Measurements from ENCODE around the gene GDF2. TPM values are rescaled to one million over a fixed set of nuclear protein-coding genes. Genes with fewer than 3 reads are reported as not detected.

The GDF2 gene
- total RNA-seq (not detected), polyA plus RNA-seq (not detected)

GRCh38 chr10:47322300-47323061 is at the start of gene GDF2:
GDF2 (plus strand) TSS chr10:47322454; CDS start chr10:47322669, 215 bp downstream.
- 68% methylated on average over 35 of the region's 35 CpGs for WGBS
- no peaks in the 10 kb centered on the region for H3K4me1 ChIP-seq (ENCODE audit: insufficient read depth)
- DNase-seq (ENCODE audit: extremely low spot score) = no peak
- no peaks in the 10 kb centered on the region for H3K36me3 ChIP-seq (ENCODE audit: insufficient read depth)
- H3K27ac ChIP-seq (ENCODE audit: low read depth) = no peak within 1 kb of the TSS
- no peak within 1 kb of the TSS for H3K4me3 ChIP-seq (ENCODE audit: low read depth, low read length)

- no peak for DNase-seq (ENCODE audit: extremely low spot score)
- H3K27ac ChIP-seq (ENCODE audit: low read depth) = no peak overlapping the region
- no peak overlapping the region for H3K4me3 ChIP-seq (ENCODE audit: low read depth, low read length)
- no peaks in the 10 kb centered on the region for H3K4me1 ChIP-seq (ENCODE audit: insufficient read depth)
- H3K36me3 ChIP-seq (ENCODE audit: insufficient read depth) = no peaks in the 10 kb centered on the region
- WGBS = 92% methylated on average over 2 of the region's 2 CpGs
Measured at GRCh38 chr10:47276071-47276470, 46.2 kb upstream of the GDF2 start.

GRCh38 chr10:47276576-47277351 is 45.5 kb upstream of the GDF2 start:
- 88% methylated on average over 11 of the region's 11 CpGs for WGBS
- no peaks in the 10 kb centered on the region for H3K36me3 ChIP-seq (ENCODE audit: insufficient read depth)
- no peak for DNase-seq (ENCODE audit: extremely low spot score)
- H3K4me3 ChIP-seq (ENCODE audit: low read depth, low read length) = no peak overlapping the region
- no peak overlapping the region for H3K27ac ChIP-seq (ENCODE audit: low read depth)
- H3K4me1 ChIP-seq (ENCODE audit: insufficient read depth) = no peaks in the 10 kb centered on the region

GRCh38 chr10:47277352-47278151 is 44.7 kb upstream of the GDF2 start:
- H3K4me3 ChIP-seq (ENCODE audit: low read depth, low read length) = no peak overlapping the region
- no peaks in the 10 kb centered on the region for H3K36me3 ChIP-seq (ENCODE audit: insufficient read depth)
- H3K4me1 ChIP-seq (ENCODE audit: insufficient read depth) = no peaks in the 10 kb centered on the region
- no peak overlapping the region for H3K27ac ChIP-seq (ENCODE audit: low read depth)
- WGBS = 60% methylated on average over 7 of the region's 7 CpGs
- DNase-seq (ENCODE audit: extremely low spot score) = no peak

- H3K36me3 ChIP-seq (ENCODE audit: insufficient read depth) = no peaks in the 10 kb centered on the region
- 75% methylated on average over 15 of the region's 15 CpGs for WGBS
- no peak overlapping the region for H3K27ac ChIP-seq (ENCODE audit: low read depth)
- no peaks in the 10 kb centered on the region for H3K4me1 ChIP-seq (ENCODE audit: insufficient read depth)
- no peak overlapping the region for H3K4me3 ChIP-seq (ENCODE audit: low read depth, low read length)
- DNase-seq (ENCODE audit: extremely low spot score) = no peak
Measured at GRCh38 chr10:47278152-47278473, 44.1 kb upstream of the GDF2 start.

GRCh38 chr10:47278720-47279119 is 43.5 kb upstream of the GDF2 start:
- Histone ChIP-seq H3K4me1 (ENCODE audit: insufficient read depth) (no peaks in the 10 kb centered on the region), H3K27ac (ENCODE audit: low read depth) (no peak overlapping the region), H3K4me3 (ENCODE audit: low read depth, low read length) (no peak overlapping the region), H3K36me3 (ENCODE audit: insufficient read depth) (no peaks in the 10 kb centered on the region)
- 92% methylated on average over 3 of the region's 3 CpGs for WGBS
- DNase-seq (ENCODE audit: extremely low spot score) = no peak

GRCh38 chr10:47279276-47279675 is 43.0 kb upstream of the GDF2 start:
- no peaks in the 10 kb centered on the region for H3K4me1 ChIP-seq (ENCODE audit: insufficient read depth)
- DNase-seq (ENCODE audit: extremely low spot score) = no peak
- no peak overlapping the region for H3K4me3 ChIP-seq (ENCODE audit: low read depth, low read length)
- H3K27ac ChIP-seq (ENCODE audit: low read depth) = no peak overlapping the region
- 94% methylated on average over 2 of the region's 2 CpGs for WGBS
- no peaks in the 10 kb centered on the region for H3K36me3 ChIP-seq (ENCODE audit: insufficient read depth)

GRCh38 chr10:47282005-47282656 is 40.1 kb upstream of the GDF2 start:
- no peak for DNase-seq (ENCODE audit: extremely low spot score)

GRCh38 chr10:47282657-47283018 is 39.6 kb upstream of the GDF2 start:
- H3K4me1 ChIP-seq (ENCODE audit: insufficient read depth) = no peaks in the 10 kb centered on the region
- 91% methylated on average over 6 of the region's 6 CpGs for WGBS

More at GRCh38 chr10:47282005-47282656, 40.1 kb upstream of the GDF2 start:
- Histone ChIP-seq H3K4me3 (ENCODE audit: low read depth, low read length) (no peak overlapping the region), H3K4me1 (ENCODE audit: insufficient read depth) (no peaks in the 10 kb centered on the region), H3K27ac (ENCODE audit: low read depth) (no peak overlapping the region), H3K36me3 (ENCODE audit: insufficient read depth) (no peaks in the 10 kb centered on the region)
- WGBS = 82% methylated on average over 6 of the region's 6 CpGs

GRCh38 chr10:47283101-47283630 is 39.1 kb upstream of the GDF2 start:
- Histone ChIP-seq H3K27ac (ENCODE audit: low read depth) (no peak overlapping the region), H3K4me1 (ENCODE audit: insufficient read depth) (no peaks in the 10 kb centered on the region), H3K4me3 (ENCODE audit: low read depth, low read length) (no peak overlapping the region), H3K36me3 (ENCODE audit: insufficient read depth) (no peaks in the 10 kb centered on the region)
- 82% methylated on average over 9 of the region's 9 CpGs for WGBS
- DNase-seq (ENCODE audit: extremely low spot score) = no peak

More at GRCh38 chr10:47282657-47283018, 39.6 kb upstream of the GDF2 start:
- no peak for DNase-seq (ENCODE audit: extremely low spot score)
- no peak overlapping the region for H3K27ac ChIP-seq (ENCODE audit: low read depth)
- H3K36me3 ChIP-seq (ENCODE audit: insufficient read depth) = no peaks in the 10 kb centered on the region
- no peak overlapping the region for H3K4me3 ChIP-seq (ENCODE audit: low read depth, low read length)

GRCh38 chr10:47283848-47284247 is 38.4 kb upstream of the GDF2 start:
- Histone ChIP-seq H3K4me1 (ENCODE audit: insufficient read depth) (no peaks in the 10 kb centered on the region), H3K36me3 (ENCODE audit: insufficient read depth) (no peaks in the 10 kb centered on the region), H3K4me3 (ENCODE audit: low read depth, low read length) (no peak overlapping the region), H3K27ac (ENCODE audit: low read depth) (no peak overlapping the region)
- no peak for DNase-seq (ENCODE audit: extremely low spot score)

- Histone ChIP-seq H3K4me3 (ENCODE audit: low read depth, low read length) (no peak overlapping the region), H3K27ac (ENCODE audit: low read depth) (no peak overlapping the region), H3K4me1 (ENCODE audit: insufficient read depth) (no peaks in the 10 kb centered on the region), H3K36me3 (ENCODE audit: insufficient read depth) (no peaks in the 10 kb centered on the region)
- WGBS = 76% methylated on average over 8 of the region's 8 CpGs
- no peak for DNase-seq (ENCODE audit: extremely low spot score)
Measured at GRCh38 chr10:47285381-47286115, 36.7 kb upstream of the GDF2 start.

GRCh38 chr10:47286116-47286505 is 36.1 kb upstream of the GDF2 start:
- Histone ChIP-seq H3K4me3 (ENCODE audit: low read depth, low read length) (no peak overlapping the region), H3K36me3 (ENCODE audit: insufficient read depth) (no peaks in the 10 kb centered on the region), H3K27ac (ENCODE audit: low read depth) (no peak overlapping the region), H3K4me1 (ENCODE audit: insufficient read depth) (no peaks in the 10 kb centered on the region)
- WGBS = 96% methylated on average over 4 of the region's 4 CpGs
- DNase-seq (ENCODE audit: extremely low spot score) = no peak

Measured in urinary bladder (tissue), 4 donors.